C4-2B (cell line): ENCODE results near the gene ADGRV1.

ENCODE experiments used
- ZFX ChIP-seq: fragments of 450-650 bp; IDR thresholded peaks from 2 replicates; pipeline ENCODE4 v1.6.1; 2017
- TF ChIP-seq, protein P1 (sequence below): fragments of 450-650 bp; conservative IDR thresholded peaks from 2 replicates; pipeline ENCODE4 v1.5.1; 2017; ENCODE audit warnings: mild to moderate bottlenecking

DNA sequence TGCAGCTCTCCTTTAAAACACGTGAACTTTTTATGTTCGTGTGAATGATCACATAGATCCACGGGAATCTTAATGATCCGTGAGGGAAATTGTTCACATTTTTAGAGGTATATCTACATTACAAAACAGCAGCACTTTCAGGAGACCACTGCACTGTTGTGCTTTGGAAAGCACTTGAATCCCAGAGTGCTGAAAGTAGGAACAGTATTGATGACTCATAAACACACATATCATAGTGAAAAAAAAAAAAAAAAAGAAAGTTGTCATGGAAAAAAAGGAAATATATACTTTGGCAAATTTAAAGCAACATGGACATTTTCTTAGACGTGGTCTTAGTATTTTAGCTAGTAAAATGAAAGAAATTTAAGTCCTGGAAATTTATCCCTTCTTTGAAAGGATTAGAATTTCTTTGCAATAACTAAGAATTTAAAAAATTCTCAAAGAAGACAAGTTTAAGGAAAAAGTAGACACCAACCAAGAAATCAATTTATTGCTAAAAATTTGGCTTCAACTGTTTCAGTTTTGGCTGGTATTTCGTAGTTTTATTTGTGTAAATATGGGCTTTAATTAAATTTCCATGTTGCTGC, 55.4 kb downstream of the ADGRV1 start:
- TF ChIP-seq, protein P1, sequence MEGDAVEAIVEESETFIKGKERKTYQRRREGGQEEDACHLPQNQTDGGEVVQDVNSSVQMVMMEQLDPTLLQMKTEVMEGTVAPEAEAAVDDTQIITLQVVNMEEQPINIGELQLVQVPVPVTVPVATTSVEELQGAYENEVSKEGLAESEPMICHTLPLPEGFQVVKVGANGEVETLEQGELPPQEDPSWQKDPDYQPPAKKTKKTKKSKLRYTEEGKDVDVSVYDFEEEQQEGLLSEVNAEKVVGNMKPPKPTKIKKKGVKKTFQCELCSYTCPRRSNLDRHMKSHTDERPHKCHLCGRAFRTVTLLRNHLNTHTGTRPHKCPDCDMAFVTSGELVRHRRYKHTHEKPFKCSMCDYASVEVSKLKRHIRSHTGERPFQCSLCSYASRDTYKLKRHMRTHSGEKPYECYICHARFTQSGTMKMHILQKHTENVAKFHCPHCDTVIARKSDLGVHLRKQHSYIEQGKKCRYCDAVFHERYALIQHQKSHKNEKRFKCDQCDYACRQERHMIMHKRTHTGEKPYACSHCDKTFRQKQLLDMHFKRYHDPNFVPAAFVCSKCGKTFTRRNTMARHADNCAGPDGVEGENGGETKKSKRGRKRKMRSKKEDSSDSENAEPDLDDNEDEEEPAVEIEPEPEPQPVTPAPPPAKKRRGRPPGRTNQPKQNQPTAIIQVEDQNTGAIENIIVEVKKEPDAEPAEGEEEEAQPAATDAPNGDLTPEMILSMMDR: no peak
- TF ChIP-seq ZFX: no peak
